ENCODE results near the gene PI16. TPM values are rescaled to one million over a fixed set of nuclear protein-coding genes. Genes with fewer than 3 reads are reported as not detected.
A peak's percentile ranks its signal among the peaks of the same experiment; 100 is the strongest.

Gene PI16
- total and polyA plus RNA-seq, 2 of the 13 experiments (the other 11 are each of a cell fraction or from before 2014, with no cell fraction given) = not detected

- Histone ChIP-seq H3K27me3 (ENCODE audit: control insufficient read depth in 1 of 2, insufficient read depth in 2 of 2, low read length in 2 of 2) (no peaks in the 10 kb centered on the region), H3K4me3 (replicated peaks in 1 of 3; ENCODE audit: insufficient read depth in 1 of 3, low read depth in 2 of 3, low read length in 3 of 3) (no peak overlapping the region), H3K27ac (ENCODE audit: extremely low read length, insufficient read depth, low read length) (no peak overlapping the region), H3K9me3 (ENCODE audit: low read length) (no peaks in the 10 kb centered on the region), H3K79me2 (ENCODE audit: insufficient read depth, low read length) (peaks cover 40% of the 10 kb centered on the region), H3K4me2 (ENCODE audit: low read depth, low read length) (no peak overlapping the region), H3K36me3 (replicated peaks in 1 of 2; ENCODE audit: control insufficient read depth in 1 of 2, insufficient read depth in 2 of 2, low read length in 2 of 2) (peaks cover 42 to 63% of the 10 kb centered on the region in 2 experiments), H3K4me1 (ENCODE audit: insufficient read depth, low read length) (peaks cover 14% of the 10 kb centered on the region), H2AFZ (ENCODE audit: low read length) (no peak overlapping the region), H3K9ac (ENCODE audit: insufficient read depth, low read depth, low read length) (no peak overlapping the region), H4K20me1 (ENCODE audit: insufficient read depth, low read length) (no peaks in the 10 kb centered on the region; the same call in none of the 2 replicates)
- 91% methylated on average over 4 of the region's 4 CpGs for WGBS (ENCODE audit: low lambda C conversion rate)
- FAIRE-seq (peak; percentile 18), ATAC-seq (no peak), DNase-seq (ENCODE audit: low spot score) (no peak)
- intact Hi-C loops (cut with micrococcal nuclease; ENCODE audit: unreplicated experiment) (no loop called here), in situ Hi-C loops (cut with HindIII; ENCODE audit: extremely low pct_ligation_motif_present, low pct_unique_long_range_greater_than_20kb) (no loop called here)
- ChIA-PET POLR2A (no interaction called here), CTCF (ENCODE audit: low intra/inter-chr PET ratio, low total read pairs) (no interaction called here)
- TF ChIP-seq TP53 (CRISPR knock-in tag; conservative IDR thresholded peaks at IDR 0.05) (no peak), CTCF (CRISPR knock-in tag; IDR thresholded peaks at IDR 0.05) (0 out of 2 replicates have a peak, but pooled peaks have one; percentile 14)
- BruUV-seq (replicated peaks) = no TSS peak
These were observed 24.8 kb downstream of the PI16 start for GRCh38 chr6:36979347-36979742.

GRCh38 chr6:36980129-36980528 is 25.6 kb downstream of the PI16 start:
- ATAC-seq (no peak), FAIRE-seq (no peak), DNase-seq (ENCODE audit: low spot score) (no peak)
- Histone ChIP-seq H3K36me3 (replicated peaks in 1 of 2; ENCODE audit: control insufficient read depth in 1 of 2, insufficient read depth in 2 of 2, low read length in 2 of 2) (peaks cover 38 to 56% of the 10 kb centered on the region in 2 experiments), H3K79me2 (ENCODE audit: insufficient read depth, low read length) (peaks cover 48% of the 10 kb centered on the region), H3K9me3 (ENCODE audit: low read length) (no peaks in the 10 kb centered on the region), H3K4me2 (ENCODE audit: low read depth, low read length) (no peak overlapping the region), H3K4me3 (replicated peaks in 1 of 3; ENCODE audit: insufficient read depth in 1 of 3, low read depth in 2 of 3, low read length in 3 of 3) (no peak overlapping the region), H3K4me1 (ENCODE audit: insufficient read depth, low read length) (peaks cover 21% of the 10 kb centered on the region), H4K20me1 (ENCODE audit: insufficient read depth, low read length) (peaks cover 6% of the 10 kb centered on the region), H3K27me3 (ENCODE audit: control insufficient read depth in 1 of 2, insufficient read depth in 2 of 2, low read length in 2 of 2) (no peaks in the 10 kb centered on the region; a peak in 1 of 5 replicates), H2AFZ (ENCODE audit: low read length) (no peak overlapping the region), H3K27ac (ENCODE audit: extremely low read length, insufficient read depth, low read length) (no peak overlapping the region), H3K9ac (ENCODE audit: insufficient read depth, low read depth, low read length) (no peak overlapping the region)
- no TSS peak for BruUV-seq (replicated peaks)
- intact Hi-C loops (cut with micrococcal nuclease; ENCODE audit: unreplicated experiment) = no loop called here
- in situ Hi-C loops (cut with HindIII; ENCODE audit: extremely low pct_ligation_motif_present, low pct_unique_long_range_greater_than_20kb) = no loop called here
- TF ChIP-seq HOXA9 (CRISPR knock-in tag; IDR thresholded peaks at IDR 0.05; ENCODE audit: borderline replicate concordance) = no peak
- no peak for TF ChIP-seq MYPOP (CRISPR knock-in tag; IDR thresholded peaks at IDR 0.05)
- no peak for TF ChIP-seq XBP1 (CRISPR knock-in tag; IDR thresholded peaks at IDR 0.05)
- no peak for TF ChIP-seq ZNF773 (CRISPR knock-in tag; IDR thresholded peaks at IDR 0.05; ENCODE audit: borderline replicate concordance)
- no peak for TF ChIP-seq NONO (IDR thresholded peaks at IDR 0.05)
- no peak for TF ChIP-seq NONO (CRISPR knock-in tag; conservative IDR thresholded peaks at IDR 0.05)
- TF ChIP-seq ZNF547 (CRISPR knock-in tag; IDR thresholded peaks at IDR 0.05) = no peak
- no peak for TF ChIP-seq KAT8 (CRISPR knock-in tag; IDR thresholded peaks at IDR 0.05)
- ChIA-PET CTCF (ENCODE audit: low intra/inter-chr PET ratio, low total read pairs) (no interaction called here), POLR2A (no interaction called here)
- 93% methylated on average over 5 of the region's 6 CpGs for WGBS (ENCODE audit: low lambda C conversion rate)

All from HepG2 (cell line).